Astrocyte of the cerebellum (primary cell): ENCODE measurements around the gene C11orf58.

Experiments
- DNase-seq: peaks from one replicate; pipeline ENCODE4 v3.0.0-alpha.2; 2011; ENCODE audit warnings: low read depth
- H3K4me3 ChIP-seq: 2 replicates; pipeline ENCODE4 v1.5.1; 2011; ENCODE audit warnings: mild to moderate bottlenecking, low read depth, low read length, moderate library complexity
- in situ Hi-C: cut with HindIII; loops from 2 replicates; pipeline ENCODE4 v1.10.0; 2017; ENCODE audit warnings: low sequenced_read_pairs
- TF ChIP-seq, protein P1 (sequence below): IDR thresholded peaks from 2 replicates; pipeline ENCODE4 v1.5.1; 2012; ENCODE audit warnings: low read length, low read depth, moderate library complexity, mild to moderate bottlenecking; ENCODE audit errors: missing control alignments

C11orf58 gene

DNA sequence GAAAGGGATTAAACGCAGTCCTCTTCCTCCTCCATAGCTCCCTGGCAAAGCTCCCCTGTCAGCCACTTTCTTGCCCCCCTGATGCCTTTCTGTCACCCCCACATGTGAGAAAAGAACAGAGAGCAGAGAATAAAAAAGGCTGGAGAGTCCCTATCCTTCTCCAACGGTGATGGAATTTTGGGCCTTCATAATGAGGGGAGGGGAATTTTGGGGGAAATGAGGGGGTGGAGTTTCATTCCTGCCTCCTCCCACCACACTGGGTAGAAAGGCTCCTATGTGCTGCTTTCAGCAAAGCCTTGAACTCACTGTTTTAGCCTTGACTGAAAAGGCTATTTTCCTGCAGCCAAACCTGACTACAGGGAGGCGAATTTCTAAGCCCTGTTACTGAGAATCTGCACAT lies 59.3 kb downstream of the C11orf58 start:
- in situ Hi-C loops, result no loop called here
- DNase-seq, result no peak
- no peak overlapping the region for H3K4me3 ChIP-seq
- TF ChIP-seq, protein P1, sequence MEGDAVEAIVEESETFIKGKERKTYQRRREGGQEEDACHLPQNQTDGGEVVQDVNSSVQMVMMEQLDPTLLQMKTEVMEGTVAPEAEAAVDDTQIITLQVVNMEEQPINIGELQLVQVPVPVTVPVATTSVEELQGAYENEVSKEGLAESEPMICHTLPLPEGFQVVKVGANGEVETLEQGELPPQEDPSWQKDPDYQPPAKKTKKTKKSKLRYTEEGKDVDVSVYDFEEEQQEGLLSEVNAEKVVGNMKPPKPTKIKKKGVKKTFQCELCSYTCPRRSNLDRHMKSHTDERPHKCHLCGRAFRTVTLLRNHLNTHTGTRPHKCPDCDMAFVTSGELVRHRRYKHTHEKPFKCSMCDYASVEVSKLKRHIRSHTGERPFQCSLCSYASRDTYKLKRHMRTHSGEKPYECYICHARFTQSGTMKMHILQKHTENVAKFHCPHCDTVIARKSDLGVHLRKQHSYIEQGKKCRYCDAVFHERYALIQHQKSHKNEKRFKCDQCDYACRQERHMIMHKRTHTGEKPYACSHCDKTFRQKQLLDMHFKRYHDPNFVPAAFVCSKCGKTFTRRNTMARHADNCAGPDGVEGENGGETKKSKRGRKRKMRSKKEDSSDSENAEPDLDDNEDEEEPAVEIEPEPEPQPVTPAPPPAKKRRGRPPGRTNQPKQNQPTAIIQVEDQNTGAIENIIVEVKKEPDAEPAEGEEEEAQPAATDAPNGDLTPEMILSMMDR, result no peak

DNA sequence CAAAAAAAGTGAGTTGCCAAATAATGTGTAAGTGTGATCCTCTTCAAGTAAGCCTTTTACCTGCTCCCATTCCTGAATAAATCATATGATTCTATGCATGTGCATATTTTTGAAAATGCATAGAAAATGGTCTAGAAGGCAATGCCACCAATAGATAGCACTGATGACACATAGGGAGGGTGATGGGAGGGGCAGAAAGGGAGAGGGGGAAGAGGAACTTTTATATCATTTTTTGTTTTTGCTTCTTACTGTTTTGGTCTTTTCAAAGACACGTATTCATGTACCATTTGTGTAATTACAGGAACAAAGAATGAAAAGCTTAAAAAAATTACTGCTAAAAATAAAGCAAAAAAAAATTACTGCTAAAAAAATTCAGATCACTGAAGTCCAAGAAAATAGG lies 60.8 kb downstream of the C11orf58 start:
- TF ChIP-seq, protein P1, result no peak
- DNase-seq, result no peak
- in situ Hi-C loops, result no loop called here
- H3K4me3 ChIP-seq, result no peak overlapping the region

DNA sequence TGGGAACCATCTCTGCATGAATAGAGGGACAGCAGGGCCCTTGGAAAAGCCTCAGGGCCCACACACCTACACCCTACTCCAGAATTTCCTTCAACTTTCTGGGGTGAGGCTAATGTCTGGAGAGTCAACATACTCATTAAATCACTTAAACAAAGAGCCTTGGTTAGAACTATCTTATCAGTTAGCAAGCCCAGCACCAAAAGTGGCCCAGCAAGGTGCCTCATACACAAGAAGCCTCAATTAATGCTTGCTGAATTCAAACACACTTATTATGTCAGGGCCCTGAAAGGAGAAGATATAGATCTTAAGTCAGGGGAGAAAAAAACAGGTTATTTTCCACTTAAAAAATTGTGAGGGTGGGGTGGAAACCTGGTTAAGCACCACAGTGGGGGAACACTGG lies 61.4 kb downstream of the C11orf58 start:
- no peak for DNase-seq
- H3K4me3 ChIP-seq, result no peak overlapping the region
- in situ Hi-C loops, result no loop called here
- TF ChIP-seq, protein P1, result no peak

DNA sequence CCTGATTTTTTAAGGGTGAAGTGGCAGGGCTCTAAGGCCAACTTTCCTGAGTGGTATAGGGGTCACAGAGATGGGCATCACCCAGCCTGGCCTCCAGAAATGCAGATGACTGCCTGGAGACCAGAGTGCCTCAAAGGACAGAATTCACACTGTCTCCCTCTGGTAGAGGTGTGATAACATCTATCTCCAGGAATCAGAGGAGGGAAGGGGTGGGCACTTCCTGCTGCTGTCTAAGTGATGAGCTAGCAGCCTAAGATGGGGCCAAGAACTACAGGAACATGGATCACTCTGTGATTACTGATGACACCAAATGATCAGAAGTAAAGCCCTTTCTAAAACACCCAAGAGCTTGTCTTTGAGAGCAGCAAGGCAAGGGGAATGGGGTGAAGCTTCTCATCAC lies 61.9 kb downstream of the C11orf58 start:
- TF ChIP-seq, protein P1, result no peak
- in situ Hi-C loops, result no loop called here
- no peak overlapping the region for H3K4me3 ChIP-seq
- no peak for DNase-seq

DNA sequence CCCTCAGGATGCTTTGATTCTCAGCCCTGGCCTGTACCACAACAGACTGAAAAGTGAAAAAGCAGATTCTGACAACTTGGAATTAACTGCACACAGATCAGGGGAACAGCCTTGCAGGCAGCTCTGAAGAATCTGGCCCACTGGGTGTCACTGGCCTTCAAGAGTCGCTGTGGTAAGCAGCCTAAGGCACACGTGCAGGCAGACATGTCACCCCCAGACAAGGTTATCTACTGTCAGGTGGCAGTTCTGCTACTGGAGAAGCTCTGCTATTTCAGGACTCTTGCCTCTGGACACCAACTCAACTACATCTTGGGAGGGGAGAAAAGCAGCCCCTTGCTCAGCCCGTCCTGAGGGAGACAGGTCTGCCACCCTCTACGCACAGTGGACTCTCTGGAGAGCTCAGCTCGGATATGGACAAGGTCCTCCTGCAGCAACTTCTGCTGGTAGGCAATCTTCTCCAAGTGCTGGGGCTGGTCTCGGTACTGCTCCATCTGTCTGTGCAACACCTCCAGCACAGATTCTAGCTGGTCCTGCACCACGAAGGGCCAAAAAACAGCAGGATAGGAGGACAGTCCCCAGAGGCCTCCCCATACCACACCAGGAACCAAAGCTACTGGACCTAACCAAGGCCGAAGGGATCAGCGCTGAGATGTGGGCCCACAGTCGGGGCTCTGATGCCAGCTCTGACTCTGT lies 63.0 kb downstream of the C11orf58 start:
- no peak for DNase-seq
- no peak overlapping the region for H3K4me3 ChIP-seq
- TF ChIP-seq, protein P1, result no peak
- in situ Hi-C loops, result no loop called here

DNA sequence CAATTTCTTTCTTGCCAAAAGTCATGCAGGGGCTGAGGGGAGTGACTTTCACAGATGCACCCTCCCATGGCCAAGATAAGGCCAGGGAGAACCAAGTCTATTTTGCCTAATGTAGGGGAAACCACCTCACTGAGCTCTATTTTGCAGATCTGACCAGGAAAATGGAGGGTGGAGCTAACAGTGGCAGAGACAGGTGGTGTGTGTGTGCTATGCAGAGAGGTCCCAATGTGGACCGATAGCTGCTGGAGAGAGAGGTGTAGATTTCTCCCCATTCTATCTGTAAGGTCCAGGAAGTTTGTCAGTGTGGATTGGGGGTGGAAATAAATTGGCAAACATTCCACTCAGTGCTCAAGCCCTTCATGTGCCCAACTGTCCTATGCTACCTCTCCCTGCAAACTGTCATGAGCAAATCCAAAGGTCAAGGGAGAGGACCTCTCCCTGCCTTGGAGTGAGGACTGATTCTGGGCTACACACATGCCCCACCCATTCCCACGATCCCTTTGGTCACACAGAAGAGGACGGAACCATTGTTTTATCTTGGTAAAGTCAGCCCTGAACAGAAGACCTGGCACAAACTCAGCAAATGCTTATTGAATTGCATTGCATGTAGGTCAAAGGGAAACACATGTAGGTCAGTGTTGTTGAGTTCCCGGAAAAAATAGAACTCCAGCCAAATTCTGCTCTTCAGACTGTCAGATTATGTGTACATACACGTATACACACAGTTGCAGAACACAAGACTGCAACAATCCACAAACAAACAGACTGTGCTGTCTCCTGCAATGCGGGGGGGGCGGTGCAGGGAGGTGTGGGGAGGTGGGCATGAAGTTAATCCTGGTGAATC lies 65.9 kb downstream of the C11orf58 start:
- DNase-seq, result no peak
- no peak overlapping the region for H3K4me3 ChIP-seq
- in situ Hi-C loops, result no loop called here

More for the DNA sequence above, 65.9 kb downstream of the C11orf58 start:
- TF ChIP-seq, protein P1, result no peak
